ENCODE measurements around the gene PTPRM. TPM values are rescaled to one million over a fixed set of nuclear protein-coding genes. Genes with fewer than 3 reads are reported as not detected.

PTPRM gene
- polyA plus RNA-seq, 1 donor from 2014 or later = 126 TPM

- no peaks in the 10 kb centered on the region for H3K9me2 ChIP-seq (ENCODE audit: insufficient read depth, low read length)
- H3K4me2 ChIP-seq (ENCODE audit: low read length) = no peak overlapping the region
- no peak overlapping the region for H3K4me3 ChIP-seq (ENCODE audit: low read length)
- H3K9me3 ChIP-seq (ENCODE audit: low read length) = no peaks in the 10 kb centered on the region
- no peaks in the 10 kb centered on the region for H3K27me3 ChIP-seq (ENCODE audit: insufficient read depth, low read depth, low read length)
- H3K27ac ChIP-seq (ENCODE audit: low read length) = no peak overlapping the region
- H3K36me3 ChIP-seq (ENCODE audit: insufficient read depth, low read length) = no peaks in the 10 kb centered on the region
- H4K20me1 ChIP-seq (ENCODE audit: insufficient read depth) = no peaks in the 10 kb centered on the region
- H3F3A ChIP-seq (ENCODE audit: insufficient read depth, low read length, poor library complexity, severe bottlenecking) = no peaks in the 10 kb centered on the region
- H2AFZ ChIP-seq (ENCODE audit: low read depth, low read length) = no peak overlapping the region
- no peak overlapping the region for H3K9ac ChIP-seq (ENCODE audit: low read length)
- no peaks in the 10 kb centered on the region for H3K79me2 ChIP-seq (replicated peaks; ENCODE audit: insufficient read depth, low read length)
- no peak for TF ChIP-seq REST (IDR thresholded peaks at IDR 0.05; ENCODE audit: borderline replicate concordance)
- no peak for TF ChIP-seq TAF1 (IDR thresholded peaks at IDR 0.05; ENCODE audit: low read depth)
- peak; percentile 64 for TF ChIP-seq POLR2AphosphoS5 (IDR thresholded peaks at IDR 0.05)
Observed at GRCh38 chr18:7870855-7871254, 303.7 kb downstream of the PTPRM start.

DNA sequence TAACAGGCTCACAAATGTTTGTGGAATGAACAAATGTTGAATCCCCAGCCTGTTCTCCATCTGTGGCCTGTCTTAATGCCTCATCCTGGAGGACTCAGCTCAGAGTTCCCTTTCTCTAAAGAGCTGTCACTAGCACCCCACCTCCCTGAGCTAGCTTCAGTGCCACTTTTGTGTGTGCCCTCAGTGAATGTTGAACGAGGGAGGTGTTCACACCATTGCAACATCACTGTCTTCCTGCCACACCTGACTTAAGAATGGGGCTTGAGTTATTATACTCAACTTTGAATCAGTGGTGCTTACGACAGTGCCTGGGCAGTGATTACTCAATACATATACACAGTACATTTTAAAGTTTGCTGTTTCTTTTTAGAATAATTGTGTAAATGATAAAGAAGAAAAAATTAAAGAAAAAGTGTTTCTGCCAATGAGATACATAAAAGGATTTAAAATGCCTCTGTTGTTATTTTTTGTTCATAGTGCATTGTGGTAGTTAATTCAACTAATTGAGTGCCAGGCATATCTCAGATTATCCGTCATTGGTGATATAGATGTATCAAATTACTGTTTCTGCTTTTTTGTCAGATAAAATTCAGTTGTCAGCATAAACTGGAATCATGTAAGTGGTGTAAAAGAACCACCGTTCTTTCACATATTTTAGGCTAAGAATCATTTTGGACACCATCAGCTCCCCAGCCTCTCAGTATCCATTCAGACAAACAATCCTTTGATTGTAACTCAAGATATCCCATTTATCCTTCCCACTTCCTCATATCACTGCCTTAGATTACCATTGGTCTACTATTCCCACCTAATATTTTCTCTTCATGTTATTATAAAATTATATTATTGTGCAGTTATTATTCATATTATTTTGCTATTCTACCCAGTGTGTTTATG lies 304.7 kb downstream of the PTPRM start:
- Histone ChIP-seq H3K9me3 (ENCODE audit: low read length) (no peaks in the 10 kb centered on the region), H3K9me2 (ENCODE audit: insufficient read depth, low read length) (no peaks in the 10 kb centered on the region), H3K4me2 (ENCODE audit: low read length) (no peak overlapping the region), H3F3A (ENCODE audit: insufficient read depth, low read length, poor library complexity, severe bottlenecking) (no peaks in the 10 kb centered on the region), H3K27me3 (ENCODE audit: insufficient read depth, low read depth, low read length) (no peaks in the 10 kb centered on the region), H3K9ac (ENCODE audit: low read length) (no peak overlapping the region), H3K4me3 (ENCODE audit: low read length) (no peak overlapping the region), H2AFZ (ENCODE audit: low read depth, low read length) (no peak overlapping the region), H3K27ac (ENCODE audit: low read length) (no peak overlapping the region), H3K79me2 (replicated peaks; ENCODE audit: insufficient read depth, low read length) (no peaks in the 10 kb centered on the region), H3K36me3 (ENCODE audit: insufficient read depth, low read length) (no peaks in the 10 kb centered on the region), H4K20me1 (ENCODE audit: insufficient read depth) (no peaks in the 10 kb centered on the region)
- TF ChIP-seq CTCF (IDR thresholded peaks at IDR 0.05; ENCODE audit: poor library complexity, severe bottlenecking) (no peak), SMC3 (conservative IDR thresholded peaks at IDR 0.05; ENCODE audit: poor library complexity) (no peak), MXI1 (conservative IDR thresholded peaks at IDR 0.05; ENCODE audit: poor library complexity, severe bottlenecking) (no peak), EZH2 (IDR thresholded peaks at IDR 0.05; ENCODE audit: borderline replicate concordance, insufficient read depth, low read length, poor library complexity, severe bottlenecking) (no peak), TAF1 (IDR thresholded peaks at IDR 0.05; ENCODE audit: low read depth) (no peak), RAD21 (conservative IDR thresholded peaks at IDR 0.05) (no peak), REST (IDR thresholded peaks at IDR 0.05; ENCODE audit: borderline replicate concordance) (no peak), POLR2AphosphoS5 (IDR thresholded peaks at IDR 0.05) (no peak), EP300 (conservative IDR thresholded peaks at IDR 0.05; ENCODE audit: poor library complexity, severe bottlenecking) (no peak)
